ENCODE data around the gene RAB22A.

DNA sequence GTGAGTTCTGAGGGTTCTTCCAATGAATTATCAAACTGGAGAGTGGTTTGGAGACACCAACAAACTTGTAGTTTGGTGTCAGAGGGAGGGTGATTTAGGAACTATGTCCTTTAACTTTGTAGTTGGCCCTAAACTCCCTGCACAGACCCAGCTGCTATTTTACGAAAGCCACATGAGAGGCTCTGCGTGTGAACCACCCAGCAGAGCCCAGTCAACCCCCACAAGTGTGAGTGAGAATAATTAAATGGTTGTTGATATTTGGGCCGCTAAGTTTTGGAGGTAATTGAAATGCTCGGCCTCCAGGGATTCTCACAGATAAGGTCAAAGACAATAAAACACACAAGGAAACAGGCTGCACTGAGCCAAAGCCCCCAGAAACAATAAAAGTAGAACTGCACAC lies 72.6 kb downstream of the RAB22A start:
- TF ChIP-seq POLR2AphosphoS5 (IDR thresholded peaks at IDR 0.05; ENCODE audit: low read depth, low read length) (no peak), CEBPB (IDR thresholded peaks at IDR 0.05; ENCODE audit: low read depth) (no peak)

Measured in HCT116 (cell line).